NCI-H1694 treated with DMSO at 0.1 percent for 48 hours (cell line): Measurements from ENCODE around the gene DLK2.
"Not testable (repeated sequence)": the region's sequence is repeated elsewhere in the genome, so short reads cannot be mapped to it uniquely, and the experiment has no call there.

Experiments used
- DNase-seq: peaks from one replicate; lab custom pipeline; 2025; lab: John Stamatoyannopoulos, UW

The DLK2 gene

GRCh38 chr6:43481591-43482236 is 26.4 kb upstream of the DLK2 start:
- no peak for DNase-seq

DNA sequence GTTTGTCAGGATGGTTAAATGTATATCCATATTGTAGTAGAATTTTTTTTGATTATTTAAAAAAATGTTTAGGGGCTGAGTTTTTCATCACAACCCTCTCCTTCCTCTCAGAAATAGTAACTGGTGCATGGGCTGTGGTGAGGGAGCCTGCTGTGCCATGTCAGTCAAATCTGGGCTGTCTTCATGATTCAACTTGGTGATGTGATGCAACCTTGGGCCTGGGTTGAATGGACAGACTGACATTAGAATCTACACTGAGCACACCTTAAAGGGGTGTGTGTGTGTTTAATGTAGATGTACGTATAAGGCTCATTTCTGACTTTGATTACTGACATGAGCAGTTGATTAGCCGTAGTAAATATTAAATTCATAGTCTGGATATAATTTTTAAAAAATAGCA is 25.7 kb upstream of the DLK2 start:
- no peak for DNase-seq

DNA sequence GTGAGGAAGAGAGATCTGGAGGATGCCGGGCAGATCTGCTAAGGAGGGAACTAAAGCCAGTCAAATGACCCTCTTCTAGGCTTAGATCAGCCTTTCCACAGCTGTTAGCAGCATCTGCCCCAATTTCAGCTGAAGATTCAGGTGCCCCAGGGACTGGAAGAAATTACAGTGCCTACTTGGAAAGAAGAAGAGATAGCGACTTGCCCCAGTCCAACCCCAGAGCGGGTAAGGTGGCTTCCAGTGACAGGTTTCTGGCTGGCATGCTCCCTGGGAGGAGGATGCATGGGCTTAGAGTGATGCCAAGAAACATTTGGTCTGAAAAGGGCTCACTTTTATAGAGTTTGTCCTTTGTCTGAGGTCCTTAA is 22.6 kb upstream of the DLK2 start:
- DNase-seq = no peak

DNA sequence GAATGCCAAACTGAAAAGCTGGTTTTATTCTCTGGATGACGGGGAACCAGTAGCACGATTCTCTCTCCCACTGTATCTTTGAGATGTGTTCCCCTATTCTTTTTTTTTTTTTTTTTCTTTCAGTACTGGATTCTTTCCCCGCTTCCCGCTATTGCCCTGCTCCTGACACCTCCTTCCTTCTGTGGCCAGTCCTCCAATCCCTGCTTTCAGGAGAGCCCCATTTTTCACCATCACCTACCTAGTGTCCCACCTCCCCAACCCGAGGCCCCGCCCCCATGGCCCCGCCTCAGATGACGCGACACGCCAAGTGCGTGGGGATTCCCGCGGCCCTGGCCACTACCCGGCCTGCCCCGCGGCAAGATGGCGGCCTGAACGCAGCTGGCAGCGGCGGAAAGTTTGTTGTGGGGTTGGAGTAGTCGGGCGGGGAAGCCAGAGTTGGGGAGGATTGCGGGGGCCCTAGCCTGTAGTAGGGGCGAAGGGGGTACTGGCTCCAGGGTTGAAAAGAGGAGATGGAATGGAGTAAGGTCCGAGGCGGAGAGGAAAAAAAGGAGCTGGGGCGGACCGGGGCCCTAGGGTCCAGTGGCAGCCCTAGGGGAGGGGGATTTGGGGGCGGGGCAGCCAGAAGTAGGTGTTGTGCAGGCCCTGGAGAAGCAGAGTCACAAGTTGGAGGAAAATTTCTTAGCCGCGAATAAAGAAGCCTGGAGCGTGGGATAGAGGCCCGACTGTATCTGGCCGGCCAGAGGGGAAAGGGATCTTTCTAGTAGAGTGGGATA is 22.1 kb upstream of the DLK2 start, which contains the start of gene TJAP1:
TJAP1 (plus strand) TSS at position 336 of the 773 bp plus-strand sequence. CDS start 21,432 bp downstream, outside the sequence.
- DNase-seq = peak; percentile 69

DNA sequence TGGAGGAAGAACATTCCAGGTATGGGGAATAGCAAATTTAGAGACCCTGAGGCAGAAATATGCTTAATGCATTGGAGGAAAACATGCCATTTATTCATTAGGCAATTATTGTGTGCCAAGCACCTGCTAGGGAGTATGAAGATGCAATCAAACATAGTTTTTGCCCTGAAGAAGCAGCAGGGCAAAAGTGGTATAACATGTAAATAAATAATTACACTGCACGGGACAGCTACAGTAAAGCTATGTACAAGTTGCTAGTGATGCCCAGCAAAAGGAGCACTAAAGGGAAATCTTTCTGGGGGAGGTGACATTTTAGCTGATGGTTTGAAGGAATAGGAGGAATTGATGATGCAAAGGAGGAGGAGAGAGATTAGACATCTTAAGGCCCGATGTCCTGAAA is 21.4 kb upstream of the DLK2 start:
- peak; percentile 14 for DNase-seq

DNA sequence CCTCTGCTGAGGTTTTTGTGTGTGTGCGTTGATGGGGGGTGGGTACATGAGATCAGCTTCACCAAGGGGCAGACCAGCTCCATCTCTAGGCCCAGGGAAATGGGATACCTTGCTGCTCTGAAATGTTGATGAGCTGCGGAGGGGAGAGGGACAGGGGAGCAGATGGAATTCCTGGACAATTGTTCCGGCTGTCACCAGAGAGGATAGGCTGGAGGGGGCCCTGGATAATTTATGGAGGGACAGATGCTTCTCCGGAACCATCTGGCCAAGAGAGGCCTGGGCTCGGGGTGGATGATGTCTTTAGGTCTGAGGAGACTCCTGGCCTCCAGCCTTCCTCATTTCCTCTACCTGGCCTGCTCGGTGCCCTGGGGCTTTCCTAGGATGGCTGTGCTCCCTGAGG is 20.2 kb upstream of the DLK2 start:
- DNase-seq = peak; percentile 4

DNA sequence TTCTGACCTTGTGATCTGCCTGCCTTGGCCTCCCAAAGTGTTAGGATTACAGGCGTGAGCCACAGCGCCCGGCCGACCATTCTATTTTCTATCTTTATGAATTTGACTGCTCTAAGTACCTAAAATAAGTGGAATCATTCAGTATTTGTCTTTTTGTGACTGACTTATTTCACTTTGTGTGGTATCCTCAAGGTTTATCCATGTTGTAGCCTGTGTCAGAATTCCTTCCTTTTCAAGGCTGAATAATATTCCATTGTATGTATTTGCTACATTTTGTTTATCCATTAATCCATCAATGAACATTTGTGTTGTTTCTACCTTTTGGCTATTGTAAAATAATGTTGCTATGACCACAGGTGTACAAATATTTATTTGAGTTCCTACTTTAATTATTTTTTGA is 17.2 kb upstream of the DLK2 start:
- no peak for DNase-seq

DNA sequence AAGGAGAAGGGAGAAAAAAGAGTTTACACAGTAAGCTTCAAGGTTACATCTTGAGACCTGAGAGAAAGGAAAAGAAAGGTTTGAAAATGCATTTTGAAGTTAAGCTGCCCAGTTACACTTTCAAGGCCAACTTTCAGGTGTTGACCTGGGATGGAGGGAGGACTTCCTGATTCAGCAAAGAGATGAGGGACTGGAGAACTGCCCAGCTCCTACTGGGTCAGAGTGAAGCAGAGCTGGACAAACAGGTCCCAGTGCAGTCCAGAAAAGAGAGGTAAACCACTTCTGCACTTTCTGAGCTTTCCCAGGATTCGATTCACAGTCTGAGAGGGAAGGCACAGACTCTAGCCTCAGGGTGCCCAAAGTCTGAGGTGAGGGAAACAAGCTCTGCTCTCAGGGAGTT is 16.1 kb upstream of the DLK2 start:
- no peak for DNase-seq

DNA sequence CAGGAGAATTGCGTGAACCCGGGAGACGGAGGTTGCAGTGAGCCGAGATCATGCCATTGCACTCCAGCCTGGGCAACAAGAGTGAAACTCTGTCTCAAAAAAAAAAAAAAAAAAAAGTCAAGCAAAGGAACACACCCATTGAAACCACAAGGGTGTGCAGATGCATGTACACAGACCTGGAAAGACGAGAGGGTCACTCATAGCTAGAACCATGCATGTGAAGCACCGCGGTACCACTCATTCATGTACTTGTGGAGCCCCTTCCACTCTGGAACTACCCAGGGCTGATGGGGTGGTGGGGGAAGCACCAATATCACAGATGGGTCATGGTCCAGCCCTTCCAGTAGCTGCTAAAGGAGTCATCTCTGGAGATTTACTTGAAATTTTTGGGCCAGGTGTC is 14.6 kb upstream of the DLK2 start:
- no peak for DNase-seq

GRCh38 chr6:43468748-43469681 is 13.7 kb upstream of the DLK2 start:
- DNase-seq = no peak

DNA sequence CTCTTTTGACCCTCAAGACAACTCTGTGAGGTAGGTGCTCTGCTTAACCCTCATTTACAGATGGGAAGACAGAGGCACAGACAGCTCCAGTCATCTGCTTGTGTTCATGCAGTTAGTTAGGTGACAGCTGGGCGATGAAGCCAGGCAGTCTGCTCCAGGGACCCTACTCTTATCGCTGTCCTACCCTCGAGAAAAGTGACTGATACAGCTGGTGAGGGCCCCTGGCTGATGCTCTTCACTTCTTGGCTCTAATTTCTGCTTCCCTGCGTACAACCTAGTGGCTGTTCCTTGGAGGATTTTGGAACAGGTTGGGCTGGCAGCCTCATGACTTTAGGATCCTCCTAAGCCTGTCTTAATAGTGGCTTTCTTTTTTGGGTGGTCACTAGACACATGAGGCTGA is 12.9 kb upstream of the DLK2 start:
- peak; percentile 10 for DNase-seq

GRCh38 chr6:43467752-43468151 is 12.4 kb upstream of the DLK2 start:
- DNase-seq = no peak

GRCh38 chr6:43467265-43467664 is 11.9 kb upstream of the DLK2 start:
- DNase-seq = not testable (repeated sequence)

- DNase-seq = no peak
Measured at GRCh38 chr6:43465948-43466347, 10.6 kb upstream of the DLK2 start.

DNA sequence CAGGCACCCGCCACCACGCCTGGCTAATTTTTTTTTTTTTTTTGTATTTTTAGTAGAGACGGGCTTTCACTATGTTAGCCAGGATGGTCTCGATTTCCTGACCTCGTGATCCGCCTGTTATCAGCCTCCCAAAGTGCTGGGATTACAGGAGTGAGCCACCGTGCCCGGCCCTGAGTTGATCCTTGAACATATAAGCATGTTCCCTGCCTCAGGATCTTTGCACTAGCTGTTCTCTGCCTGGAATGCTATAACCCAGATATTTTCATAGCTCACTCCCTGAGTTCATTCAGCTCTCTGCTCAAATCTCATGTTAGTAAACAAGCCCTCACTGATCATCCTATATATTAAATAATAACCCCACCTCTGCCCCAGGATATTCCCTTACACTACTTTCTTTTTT is 9.0 kb upstream of the DLK2 start:
- no peak for DNase-seq

- no peak for DNase-seq
Measured at GRCh38 chr6:43461936-43462335, 6.6 kb upstream of the DLK2 start.

GRCh38 chr6:43460032-43460431 is 4.7 kb upstream of the DLK2 start:
- DNase-seq = no peak

DNA sequence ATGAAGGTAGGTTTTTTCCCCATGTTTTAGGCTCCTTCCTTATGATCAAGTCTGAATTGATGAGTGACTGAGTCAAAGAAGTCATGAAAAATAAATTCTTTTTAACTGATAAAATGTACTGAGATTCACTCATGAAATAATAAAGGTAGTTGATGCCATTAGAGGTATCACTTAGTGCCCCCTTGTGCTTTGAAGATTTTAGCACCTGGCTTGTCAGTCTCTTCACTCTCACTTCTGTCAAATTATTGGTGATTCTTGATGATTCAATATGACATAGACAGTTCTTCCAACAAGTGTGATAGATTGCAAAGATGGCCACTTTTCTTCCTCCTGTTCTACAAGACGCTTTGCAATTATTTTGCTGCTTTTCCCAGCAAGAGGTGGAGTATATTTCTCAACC is 4.2 kb upstream of the DLK2 start:
- no peak for DNase-seq

DNA sequence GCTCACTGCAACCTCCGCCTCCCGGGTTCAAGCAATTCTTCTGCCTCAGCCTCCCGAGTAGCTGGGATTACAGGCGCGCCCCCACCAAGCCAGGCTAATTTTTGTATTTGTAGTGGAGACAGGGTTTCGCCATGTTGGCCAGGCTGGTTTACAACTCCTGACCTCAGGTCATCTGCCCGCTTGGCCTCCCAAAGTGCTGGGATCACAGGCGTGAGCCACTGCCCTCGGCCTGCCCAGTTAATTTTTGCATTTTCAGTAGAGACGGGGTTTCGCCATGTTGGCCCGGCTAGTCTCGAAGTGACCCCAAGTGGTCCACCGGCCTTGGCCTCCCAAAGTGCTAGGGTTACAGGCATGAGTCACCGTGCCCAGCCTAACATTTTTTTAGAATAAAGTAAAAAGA is 2.8 kb upstream of the DLK2 start:
- DNase-seq = not testable (repeated sequence)

GRCh38 chr6:43457643-43458042 is 2.3 kb upstream of the DLK2 start:
- no peak for DNase-seq

DNA sequence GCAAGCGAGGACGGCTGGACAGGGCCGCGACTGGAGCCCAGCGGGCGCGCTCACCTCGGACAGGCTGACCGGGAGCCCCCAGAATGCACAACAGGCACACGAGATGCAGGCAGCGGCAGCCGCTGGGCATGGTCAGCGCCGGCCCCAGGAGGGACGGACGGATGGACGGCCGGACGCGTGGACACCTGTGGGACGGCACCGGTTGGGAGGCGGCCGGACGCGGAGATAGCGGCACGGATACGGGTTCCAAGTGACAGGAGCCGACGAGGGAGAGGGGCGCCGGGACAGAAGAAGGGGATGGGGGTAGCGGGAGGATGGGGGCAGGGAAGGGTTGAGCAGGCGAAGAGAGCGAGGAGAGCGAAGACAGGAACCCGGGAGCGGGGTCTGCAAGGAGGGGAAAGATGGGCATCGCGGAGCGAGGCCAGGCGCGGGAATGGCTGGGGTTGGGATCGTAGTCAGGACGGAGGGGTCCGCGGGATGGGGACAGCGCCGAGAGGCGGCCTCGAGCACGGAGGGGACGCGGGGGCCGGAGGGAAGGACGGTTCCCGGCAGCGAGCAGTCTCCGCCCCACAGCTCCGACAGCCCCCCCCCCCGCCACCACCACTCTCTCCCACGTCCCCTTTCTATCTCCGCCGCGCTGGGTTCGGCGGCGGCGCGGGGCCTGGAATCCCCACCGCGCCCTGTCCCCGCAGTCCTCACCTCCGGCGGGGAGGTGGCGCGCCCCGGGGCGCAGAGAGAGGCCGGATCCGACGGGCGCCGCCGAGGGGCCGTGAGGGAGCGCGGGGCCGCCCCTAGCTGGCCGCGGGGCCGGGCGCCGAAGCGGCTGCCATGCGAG is 435 bp downstream of the DLK2 start:
- DNase-seq = peak; percentile 13

DNA sequence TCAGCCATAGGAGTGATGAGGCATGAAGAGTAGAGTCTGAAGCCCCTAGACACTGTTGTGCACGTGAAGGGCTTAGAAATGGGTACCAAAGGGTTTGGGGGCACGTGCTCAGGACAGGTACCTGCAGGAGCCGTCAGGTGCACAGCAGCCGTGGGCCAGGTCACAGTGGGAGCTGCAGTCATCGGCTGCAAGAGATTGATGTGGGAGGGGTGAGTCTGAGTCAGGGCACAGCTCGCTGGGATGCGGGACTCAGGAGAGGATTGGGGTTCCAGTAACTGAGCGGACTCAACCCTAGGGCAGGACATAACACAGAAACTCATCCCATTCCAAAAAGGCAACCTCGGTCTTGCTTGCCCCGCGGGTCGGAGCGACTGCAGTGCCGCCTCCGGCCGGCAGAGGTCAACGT is 1.1 kb downstream of the DLK2 start:
- DNase-seq = peak; percentile 8
